ENCODE measurements around the gene CEP112. TPM values are rescaled to one million over a fixed set of nuclear protein-coding genes. Genes with fewer than 3 reads are reported as not detected.

CEP112 gene
- total RNA-seq, 2 experiments from 2014 or later = 1.2 to 1.5 TPM

GRCh38 chr17:66220079-66220835 lies 28.3 kb upstream of the CEP112 start:
- intact Hi-C loops (cut with micrococcal nuclease) = no loop called here
- no peaks in the 10 kb centered on the region for H3K36me3 Mint-ChIP-seq (ENCODE audit: low read depth)
- H3K27me3 Mint-ChIP-seq = peaks cover 3% of the 10 kb centered on the region
- POLR2A ChIA-PET = no interaction called here
- TF ChIP-seq CTCF (IDR thresholded peaks at IDR 0.05) = no peak
- H3K27ac Mint-ChIP-seq = no peak overlapping the region
- CTCF ChIA-PET = no interaction called here
- no peak overlapping the region for H3K4me3 Mint-ChIP-seq
- H3K9me3 Mint-ChIP-seq = no peaks in the 10 kb centered on the region
- DNase-seq (no peak), ATAC-seq (no peak)
- no peaks in the 10 kb centered on the region for H3K4me1 Mint-ChIP-seq (ENCODE audit: low read depth)

- no peak overlapping the region for H3K27ac Mint-ChIP-seq
- no peaks in the 10 kb centered on the region for H3K36me3 Mint-ChIP-seq (ENCODE audit: low read depth)
- ATAC-seq (no peak), DNase-seq (no peak)
- ChIA-PET CTCF (no interaction called here), POLR2A (no interaction called here)
- H3K9me3 Mint-ChIP-seq = no peaks in the 10 kb centered on the region
- intact Hi-C loops (cut with micrococcal nuclease) = no loop called here
- no peak overlapping the region for H3K4me3 Mint-ChIP-seq
- peaks cover 6% of the 10 kb centered on the region for H3K27me3 Mint-ChIP-seq
- no peaks in the 10 kb centered on the region for H3K4me1 Mint-ChIP-seq (ENCODE audit: low read depth)
- TF ChIP-seq CTCF (IDR thresholded peaks at IDR 0.05) = no peak
Measured at GRCh38 chr17:66215529-66215911, 23.6 kb upstream of the CEP112 start.

- DNase-seq (no peak), ATAC-seq (no peak)
- Mint-ChIP-seq H3K36me3 (ENCODE audit: low read depth) (no peaks in the 10 kb centered on the region), H3K27ac (no peak overlapping the region), H3K9me3 (no peaks in the 10 kb centered on the region), H3K27me3 (peaks cover 6% of the 10 kb centered on the region), H3K4me3 (no peak overlapping the region), H3K4me1 (ENCODE audit: low read depth) (no peaks in the 10 kb centered on the region)
- TF ChIP-seq CTCF (IDR thresholded peaks at IDR 0.05) = no peak
- ChIA-PET CTCF (no interaction called here), POLR2A (no interaction called here)
- intact Hi-C loops (cut with micrococcal nuclease) = no loop called here
Measured at GRCh38 chr17:66214884-66215528, 23.1 kb upstream of the CEP112 start.

- H3K4me1 Mint-ChIP-seq (ENCODE audit: low read depth) = no peaks in the 10 kb centered on the region
- peaks cover 4% of the 10 kb centered on the region for H3K27me3 Mint-ChIP-seq
- H3K36me3 Mint-ChIP-seq (ENCODE audit: low read depth) = no peaks in the 10 kb centered on the region
- DNase-seq = no peak
- no peak overlapping the region for H3K27ac Mint-ChIP-seq
- no peak for TF ChIP-seq CTCF (IDR thresholded peaks at IDR 0.05)
- no peak for ATAC-seq
- CTCF ChIA-PET = interaction anchor here (1.2 to 2.8 kb wide), 2 partner anchors 9 to 11 kb away, joined by 6 to 15 read pairs; no protein-coding TSS in a partner anchor
- intact Hi-C loops (cut with micrococcal nuclease) = no loop called here
- no peak overlapping the region for H3K4me3 Mint-ChIP-seq
- POLR2A ChIA-PET = no interaction called here
- no peaks in the 10 kb centered on the region for H3K9me3 Mint-ChIP-seq
Measured at GRCh38 chr17:66211047-66211810, 19.3 kb upstream of the CEP112 start.

GRCh38 chr17:66210208-66210574 lies 18.3 kb upstream of the CEP112 start:
- Mint-ChIP-seq H3K36me3 (ENCODE audit: low read depth) (no peaks in the 10 kb centered on the region), H3K4me1 (ENCODE audit: low read depth) (no peaks in the 10 kb centered on the region), H3K9me3 (no peaks in the 10 kb centered on the region), H3K27me3 (peaks cover 2% of the 10 kb centered on the region), H3K4me3 (no peak overlapping the region), H3K27ac (no peak overlapping the region)
- TF ChIP-seq CTCF (IDR thresholded peaks at IDR 0.05) = no peak
- intact Hi-C loops (cut with micrococcal nuclease) = no loop called here
- CTCF ChIA-PET = no interaction called here
- POLR2A ChIA-PET = no interaction called here
- DNase-seq = no peak
- ATAC-seq = no peak

Data from activated CD8-positive, alpha-beta T cell treated with anti-CD3 and anti-CD28 coated beads for 36 hours (primary cell).